ENCODE measurements around the gene ZNF518A.

Gene ZNF518A

GRCh38 chr10:96129387-96130325, at the start of gene ZNF518A:
Gene ZNF518A (plus strand): TSS chr10:96130297. CDS start chr10:96156323, 26,026 bp downstream.
- peak; percentile 94 for DNase-seq

- DNase-seq = no peak
Measured at GRCh38 chr10:96082153-96082552, 47.9 kb upstream of the ZNF518A start.

- no peak for DNase-seq
Measured at GRCh38 chr10:96082748-96083147, 47.3 kb upstream of the ZNF518A start.

DNA sequence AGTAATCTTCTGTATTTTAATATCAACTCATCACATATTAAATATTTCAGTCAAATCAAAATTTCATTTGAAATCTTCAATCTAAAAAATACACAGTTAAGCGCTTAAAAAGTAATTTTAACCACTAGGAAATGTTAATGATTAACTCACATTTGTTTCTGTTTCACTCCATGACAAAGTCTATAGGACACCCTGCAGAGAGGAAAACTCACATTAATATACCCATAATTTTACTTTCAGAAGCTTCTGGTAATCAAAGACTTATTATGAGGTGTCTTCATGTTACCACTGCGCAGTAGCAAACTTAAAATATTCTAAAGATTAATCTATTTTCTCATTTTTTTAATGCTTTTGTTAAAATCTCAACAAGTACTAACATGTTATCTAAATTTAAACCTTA, 41.0 kb upstream of the ZNF518A start:
- DNase-seq = no peak

DNA sequence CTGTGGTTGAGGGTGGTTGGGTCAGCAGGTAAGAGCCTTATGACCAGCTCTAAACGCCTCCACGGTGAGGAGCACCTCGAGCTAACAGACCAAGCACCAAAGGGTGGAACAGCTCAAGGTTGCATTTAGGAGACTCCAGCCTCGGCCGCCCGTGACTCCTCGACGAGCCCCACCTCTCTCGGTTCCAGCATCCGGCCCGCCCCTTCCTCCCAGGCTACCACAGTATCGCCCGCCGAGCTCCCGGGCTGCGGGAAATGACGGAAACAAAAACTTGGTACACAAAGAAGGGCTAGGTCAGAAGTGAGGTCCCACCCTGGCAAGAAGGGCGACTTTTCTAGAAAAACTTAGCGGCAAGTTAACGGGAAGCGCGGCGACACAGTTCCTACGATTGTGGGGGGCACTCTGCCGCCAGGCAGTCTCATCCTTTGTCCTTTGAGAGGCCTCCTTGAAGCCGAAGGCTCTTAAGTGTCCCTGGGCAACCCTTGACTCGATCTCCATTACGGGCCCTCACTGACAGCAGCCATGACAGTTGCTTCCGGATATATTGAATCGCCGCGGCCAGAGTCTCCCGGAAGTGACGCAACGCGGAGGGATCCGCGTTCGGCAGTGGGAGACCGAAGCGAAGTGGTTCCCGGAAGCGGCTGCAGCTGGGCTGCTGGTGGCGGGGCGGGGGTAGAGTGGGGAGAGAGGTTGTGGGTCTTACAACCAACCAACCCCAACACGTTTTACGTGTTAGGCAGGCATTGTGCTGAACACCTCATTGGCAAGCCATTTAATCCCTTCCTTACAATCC, 40.2 kb upstream of the ZNF518A start:
- peak; percentile 95 for DNase-seq

DNA sequence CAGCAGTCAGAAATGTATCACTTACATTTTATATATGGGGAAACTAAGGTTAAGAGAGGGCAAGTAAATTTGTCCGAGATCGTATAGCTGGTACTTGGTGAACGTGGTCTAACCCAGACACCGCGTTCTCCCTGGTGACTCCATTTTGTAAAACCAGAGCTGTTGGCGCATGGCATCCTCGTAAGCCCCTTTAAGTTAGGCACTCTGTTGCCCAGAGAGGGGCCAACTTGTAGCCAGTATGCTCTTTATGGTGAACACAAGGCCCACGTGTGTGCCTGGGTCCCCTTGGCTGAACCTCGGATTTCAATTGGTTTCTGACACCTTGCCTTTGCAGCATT, 39.7 kb upstream of the ZNF518A start:
- DNase-seq = no peak

- no peak for DNase-seq
Measured at GRCh38 chr10:96092999-96093767, 36.9 kb upstream of the ZNF518A start.

DNA sequence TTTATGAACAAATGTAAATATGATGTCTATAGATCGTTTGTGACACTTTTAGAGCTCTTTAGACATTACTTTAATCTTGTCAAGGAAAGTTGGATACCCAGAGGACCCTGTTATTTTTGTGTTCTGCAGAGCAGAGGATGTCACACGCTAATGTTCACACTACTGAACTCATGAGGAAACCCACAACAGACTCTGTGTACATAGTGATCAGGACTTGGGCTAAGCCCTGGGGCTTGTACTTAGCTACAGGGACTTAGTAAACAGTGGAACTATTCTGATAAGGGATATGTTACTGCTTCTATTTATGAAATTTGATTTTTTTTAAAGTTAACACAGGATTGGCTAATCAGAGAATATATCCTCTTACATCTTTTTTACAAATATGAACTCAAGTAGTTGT, 36.1 kb upstream of the ZNF518A start:
- no peak for DNase-seq

DNA sequence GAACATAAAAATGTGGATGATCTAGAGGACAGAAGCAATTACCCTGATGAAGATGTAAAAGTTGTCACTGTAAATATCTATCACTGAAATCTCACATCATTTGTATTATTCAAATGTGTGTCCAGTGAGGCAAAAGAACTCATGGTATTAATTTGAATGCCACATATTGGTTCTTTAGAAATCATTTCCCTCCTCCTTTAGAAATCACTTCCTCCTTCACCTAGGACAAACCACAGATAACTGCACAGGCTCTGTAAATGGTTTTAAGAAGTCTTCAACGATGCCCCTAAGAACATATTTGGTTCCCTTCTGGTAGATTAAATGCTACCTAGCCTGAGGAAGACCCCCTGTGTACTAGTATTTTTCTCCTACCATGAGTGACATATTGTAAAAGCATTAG, 33.1 kb upstream of the ZNF518A start:
- no peak for DNase-seq

DNA sequence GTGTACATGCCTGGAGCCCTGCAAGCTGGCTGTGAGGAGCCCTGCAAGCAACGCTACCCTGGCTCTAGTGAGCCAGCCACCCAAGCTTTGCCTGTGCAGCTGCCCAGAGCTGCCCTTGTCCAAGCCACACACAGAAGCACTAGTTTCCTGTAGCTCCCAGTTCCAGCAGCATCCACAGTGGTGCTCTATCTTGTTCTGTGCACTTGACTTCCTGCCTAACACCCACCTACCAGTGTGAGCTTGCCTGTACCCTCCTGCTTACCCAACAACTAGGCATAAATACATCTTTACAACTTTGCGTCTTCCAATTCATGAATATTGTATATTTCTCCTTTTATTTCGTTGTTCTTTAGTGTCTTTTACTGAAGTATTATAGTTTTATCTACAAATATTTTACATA, 32.2 kb upstream of the ZNF518A start:
- no peak for DNase-seq

DNA sequence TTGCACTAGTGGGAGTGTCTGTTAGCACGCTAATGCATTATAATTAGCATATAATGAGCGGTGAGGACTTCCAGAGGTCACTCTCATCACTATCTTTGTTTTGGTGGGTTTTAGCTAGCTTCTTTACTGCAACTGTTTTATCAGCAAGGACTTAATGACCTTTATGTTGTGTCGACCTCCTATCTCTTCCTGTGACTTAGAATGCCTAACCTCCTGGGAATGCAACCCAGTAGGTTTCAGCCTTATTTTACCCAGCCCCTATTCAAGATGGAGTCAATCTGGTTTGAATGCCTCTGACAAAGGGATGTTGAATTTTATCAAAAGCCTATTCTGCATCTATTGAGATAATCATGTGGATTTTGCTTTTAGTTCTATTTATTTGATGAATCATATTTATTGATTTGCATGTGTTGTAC, 22.5 kb upstream of the ZNF518A start:
- DNase-seq = no peak

- DNase-seq = no peak
Measured at GRCh38 chr10:96112531-96112930, 17.6 kb upstream of the ZNF518A start.

DNA sequence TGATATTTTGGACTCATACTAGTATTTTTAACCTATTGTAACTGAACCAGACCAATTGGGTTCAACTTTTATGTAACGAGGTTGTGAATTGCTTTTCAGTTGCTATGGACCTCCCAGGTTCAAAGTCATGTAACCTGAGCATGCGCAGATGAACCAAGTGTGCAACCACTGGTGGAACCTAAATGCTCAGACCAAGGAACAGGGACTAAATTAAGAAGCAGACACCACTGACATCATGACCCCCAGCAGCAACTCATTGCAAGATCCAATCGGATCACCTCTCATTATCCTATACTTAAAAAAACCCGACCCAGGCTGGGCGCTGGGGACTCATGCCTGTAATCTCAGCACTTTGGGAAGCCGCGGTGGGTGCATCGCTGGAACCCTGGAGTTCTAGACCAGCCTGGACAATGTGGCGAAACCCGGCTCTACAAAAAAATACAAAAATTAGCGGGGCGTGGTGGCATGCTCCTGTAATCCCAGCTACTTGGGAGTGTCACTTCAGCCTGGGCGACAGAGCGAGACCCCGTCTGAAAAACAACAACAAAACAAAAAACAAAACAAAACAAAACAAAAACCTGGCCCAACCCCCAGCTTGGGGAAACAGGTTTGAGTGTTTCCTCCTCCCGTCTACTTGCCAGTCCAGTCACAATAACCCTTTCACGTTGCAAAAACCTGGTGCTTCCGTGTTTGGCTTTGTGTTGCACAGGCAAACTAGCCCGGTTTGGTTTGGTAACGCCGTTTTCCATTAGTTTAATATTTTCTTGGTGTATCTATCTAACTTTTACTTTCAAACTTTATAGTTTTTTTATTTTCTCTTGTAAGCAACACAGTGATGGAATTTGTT, 11.3 kb upstream of the ZNF518A start:
- DNase-seq = no peak

GRCh38 chr10:96122824-96123223, 7.3 kb upstream of the ZNF518A start:
- DNase-seq = no peak

GRCh38 chr10:96124230-96125141, 5.6 kb upstream of the ZNF518A start:
- no peak for DNase-seq

DNA sequence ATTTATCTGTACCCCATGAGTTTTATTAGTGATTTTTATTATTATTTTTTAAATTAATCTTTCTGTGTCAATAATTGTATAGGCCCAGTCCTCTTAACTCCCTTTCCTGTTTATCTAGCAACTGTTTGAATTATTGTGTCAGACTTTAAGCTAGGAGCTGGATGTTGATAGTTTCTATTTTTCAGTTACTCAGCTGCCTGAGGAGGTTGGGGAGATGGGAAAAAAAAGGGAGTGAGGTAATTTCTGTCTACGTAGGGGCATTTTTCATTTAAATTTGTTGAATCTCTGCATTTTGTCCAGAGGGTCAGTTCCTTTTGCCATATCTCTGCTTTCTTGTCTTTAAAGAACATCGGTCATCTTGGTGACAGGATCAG, 5.0 kb upstream of the ZNF518A start:
- DNase-seq = no peak

- DNase-seq = peak; percentile 90
Measured at GRCh38 chr10:96130326-96130995, 364 bp downstream of the ZNF518A start.

GRCh38 chr10:96131621-96132020, 1.5 kb downstream of the ZNF518A start:
- no peak for DNase-seq

DNA sequence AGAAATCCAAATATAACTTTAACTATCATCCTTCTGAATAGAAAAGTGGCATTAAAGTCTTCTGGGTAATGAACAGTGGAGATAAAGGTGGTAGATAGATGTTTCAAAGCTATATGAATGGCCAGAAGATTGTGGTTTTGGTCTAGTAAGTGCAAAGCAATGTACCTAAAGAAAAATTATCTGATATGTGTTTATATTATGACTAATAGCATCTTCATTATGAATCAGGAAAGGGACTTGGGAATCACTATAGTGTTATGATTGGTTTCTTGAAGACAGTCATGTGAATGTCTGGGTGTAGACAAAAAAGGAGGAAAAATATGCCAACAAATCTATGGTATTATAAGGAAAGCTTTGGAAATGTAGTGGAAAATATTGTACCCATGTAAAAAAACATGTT, 3.0 kb downstream of the ZNF518A start:
- DNase-seq = no peak

DNA sequence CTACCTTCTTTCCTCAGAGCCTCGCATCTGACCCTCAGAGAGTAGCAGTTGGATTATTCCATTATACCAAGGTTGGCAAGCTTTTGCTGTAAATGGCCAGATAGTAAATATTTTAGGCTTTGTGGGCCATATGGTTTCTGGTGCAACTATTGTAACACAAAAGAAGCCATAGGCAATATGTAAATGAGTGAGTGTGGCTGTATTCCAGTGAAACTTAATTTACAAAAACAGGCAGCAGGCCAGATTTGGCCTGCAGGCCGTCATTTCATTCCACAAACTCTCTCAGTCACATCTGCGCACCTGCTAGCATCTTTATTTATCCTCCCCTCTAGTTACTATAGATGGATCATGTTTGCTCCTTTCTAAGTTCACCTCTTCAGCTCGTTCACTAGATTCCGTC, 6.7 kb downstream of the ZNF518A start:
- no peak for DNase-seq

DNA sequence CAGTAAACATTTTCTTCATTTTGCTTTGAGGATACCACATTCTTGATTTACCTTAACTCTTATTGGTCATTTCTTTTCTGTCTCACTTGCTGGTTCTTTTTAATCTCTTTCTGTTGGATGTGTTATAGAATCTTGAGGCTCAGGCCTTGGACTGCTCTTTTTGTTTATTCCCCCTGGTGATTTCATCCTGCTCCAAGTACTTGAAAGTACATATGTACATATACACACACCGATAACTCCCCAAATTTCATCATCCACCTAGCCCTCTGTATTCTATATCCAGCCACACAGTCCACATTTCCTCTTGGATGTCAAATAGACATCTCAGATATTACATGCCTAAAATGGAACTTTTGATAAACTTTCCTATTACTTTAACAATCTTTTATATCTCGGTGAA, 7.5 kb downstream of the ZNF518A start:
- no peak for DNase-seq

Data from CD4-positive, alpha-beta T cell treated with Interleukin-4 for 4 hours (primary cell).